ENCODE results near the gene CPLX4.

The CPLX4 gene, protein sequence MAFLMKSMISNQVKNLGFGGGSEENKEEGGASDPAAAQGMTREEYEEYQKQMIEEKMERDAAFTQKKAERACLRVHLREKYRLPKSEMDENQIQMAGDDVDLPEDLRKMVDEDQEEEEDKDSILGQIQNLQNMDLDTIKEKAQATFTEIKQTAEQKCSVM

DNA sequence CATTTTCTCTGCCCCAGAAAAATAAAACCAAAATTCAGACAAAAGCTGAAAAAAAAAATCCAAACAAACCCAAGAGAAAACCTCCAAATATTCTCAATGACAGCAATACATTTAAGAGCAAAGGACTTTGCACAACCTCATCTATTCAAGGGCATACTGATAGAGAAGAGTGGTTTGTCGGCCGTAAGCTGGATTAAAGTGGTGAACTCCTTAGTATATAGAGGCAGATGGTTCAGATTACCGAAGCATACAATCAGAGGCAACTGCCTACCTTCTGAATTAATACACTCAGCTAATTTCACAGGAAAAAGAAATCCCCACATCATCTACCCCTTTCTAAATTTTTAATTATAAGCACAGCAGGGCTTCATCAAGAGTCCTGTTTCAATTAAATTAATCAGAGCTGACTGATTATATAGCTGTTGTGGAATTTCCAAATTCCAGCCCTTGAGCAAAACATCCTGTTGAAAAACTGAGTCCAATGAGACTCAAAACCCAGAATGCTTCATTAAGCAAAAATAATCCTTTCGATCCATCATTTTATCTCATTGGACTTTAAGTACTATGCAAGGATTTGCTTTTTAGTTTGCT is at the start of gene CPLX4:
Gene CPLX4 (minus strand): TSS at position 190 of the 591 bp plus-strand sequence. CDS start 187 bp downstream, at position 3.
- Mint-ChIP-seq H3K4me1 (no peaks in the 10 kb centered on the region), H3K27ac (peak within 1 kb of the TSS in 1 of 2 donors; percentile 62), H3K27me3 (peaks cover 37% of the 10 kb centered on the region), H3K4me3 (no peak within 1 kb of the TSS), H3K9me3 (no peaks in the 10 kb centered on the region)
- ATAC-seq: no peak
- no peak for DNase-seq

DNA sequence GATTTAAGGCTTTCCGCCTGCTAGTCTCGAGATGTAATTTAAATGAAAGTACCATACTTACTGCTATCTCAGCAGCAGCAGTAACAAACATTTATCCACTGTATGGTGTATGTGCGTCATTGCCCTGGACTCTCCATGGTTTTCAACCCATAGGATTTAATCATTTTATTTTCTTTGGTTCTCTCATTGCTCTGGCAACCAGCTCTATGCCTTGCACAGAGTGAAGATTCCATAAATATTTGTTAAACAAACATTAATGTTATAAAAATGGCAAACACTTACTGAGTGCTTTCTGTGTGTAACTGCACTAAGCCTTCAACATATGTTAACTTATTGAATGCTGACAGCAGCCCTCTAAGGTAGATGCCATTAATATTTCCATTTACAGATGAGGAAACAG is 41.9 kb upstream of the CPLX4 start:
- H3K27ac Mint-ChIP-seq: no peak overlapping the region
- H3K27me3 Mint-ChIP-seq: no peaks in the 10 kb centered on the region
- DNase-seq (no peak), ATAC-seq (no peak)
- H3K4me3 Mint-ChIP-seq: no peak overlapping the region
- H3K9me3 Mint-ChIP-seq: no peaks in the 10 kb centered on the region
- H3K4me1 Mint-ChIP-seq: peaks cover 16% of the 10 kb centered on the region

DNA sequence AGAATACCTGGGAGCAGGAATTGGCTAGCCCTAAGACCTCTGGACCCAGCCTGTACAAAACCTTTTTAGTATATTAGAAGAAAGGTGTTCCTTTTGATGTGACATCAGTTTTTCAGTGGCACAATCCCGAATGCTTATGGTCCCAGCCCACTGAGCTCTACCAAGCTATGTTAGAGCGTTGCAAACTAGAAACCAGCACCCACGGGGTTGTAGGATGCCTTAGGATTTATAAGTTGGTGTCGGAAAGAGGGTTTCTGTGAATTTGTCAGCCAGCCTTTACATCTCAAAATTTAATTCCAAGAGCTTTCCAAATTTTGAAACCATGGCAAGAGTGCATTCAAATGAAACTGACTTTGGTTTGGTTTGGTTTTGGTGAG is 41.1 kb upstream of the CPLX4 start:
- H3K4me3 Mint-ChIP-seq: peak overlapping the region; percentile 84 to 94
- H3K4me1 Mint-ChIP-seq: peaks cover 16% of the 10 kb centered on the region
- ATAC-seq (peak; percentile 5), DNase-seq (no peak)
- no peaks in the 10 kb centered on the region for H3K27me3 Mint-ChIP-seq
- no peak overlapping the region for H3K27ac Mint-ChIP-seq
- H3K9me3 Mint-ChIP-seq: no peaks in the 10 kb centered on the region

DNA sequence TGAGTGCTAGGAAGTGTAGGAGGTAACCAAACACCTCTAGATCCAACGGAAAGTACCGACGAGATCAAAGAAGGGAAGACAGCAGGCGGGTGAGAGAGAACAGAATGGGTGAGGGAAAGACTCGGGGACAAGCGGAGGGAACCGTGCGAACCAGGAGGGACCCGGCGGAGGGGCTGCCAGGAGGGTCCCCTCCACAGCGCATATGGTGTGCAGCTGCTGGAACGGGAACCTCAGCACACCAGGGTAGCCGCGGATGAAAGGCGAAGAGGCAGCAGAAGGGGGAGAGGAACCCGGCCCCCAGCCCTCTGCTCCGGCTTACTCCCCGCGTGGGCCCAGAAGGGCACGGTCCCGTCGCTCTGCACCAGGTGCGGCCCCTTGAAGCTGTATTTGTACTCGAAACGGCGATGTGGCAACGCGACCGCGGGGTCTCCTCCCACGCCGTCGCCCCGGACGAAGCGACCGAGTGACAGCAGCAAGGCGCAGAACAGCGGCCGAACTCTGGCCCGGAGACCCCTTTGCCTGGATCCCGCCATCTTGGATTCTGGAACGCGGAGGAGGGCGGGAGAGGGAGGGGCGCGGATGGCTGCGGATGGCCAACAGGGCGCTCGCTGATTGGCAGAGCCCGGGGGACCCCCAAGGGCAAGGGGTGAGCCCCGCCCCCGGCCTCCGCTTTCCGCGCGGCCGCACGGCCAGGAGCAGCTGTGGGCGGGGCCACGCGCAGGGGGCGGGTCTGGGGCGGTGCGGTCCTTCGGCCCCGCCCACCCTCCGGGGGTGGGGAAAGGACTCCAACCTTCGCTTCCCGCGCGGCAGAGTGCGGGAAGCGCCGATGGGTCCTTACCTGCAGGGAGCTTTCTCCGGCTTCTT is 40.5 kb upstream of the CPLX4 start, which contains the start of gene LMAN1:
Gene LMAN1 (minus strand): TSS at position 554 of the 864 bp plus-strand sequence. CDS start 21 bp downstream, at position 533.
- H3K9me3 Mint-ChIP-seq: no peaks in the 10 kb centered on the region
- H3K27ac Mint-ChIP-seq: peak within 1 kb of the TSS; percentile 90 to 97
- DNase-seq (peak; percentile 94 to 95), ATAC-seq (peak; percentile 94)
- no peaks in the 10 kb centered on the region for H3K27me3 Mint-ChIP-seq
- H3K4me1 Mint-ChIP-seq: peaks cover 16% of the 10 kb centered on the region
- H3K4me3 Mint-ChIP-seq: peak within 1 kb of the TSS; percentile 84 to 94

DNA sequence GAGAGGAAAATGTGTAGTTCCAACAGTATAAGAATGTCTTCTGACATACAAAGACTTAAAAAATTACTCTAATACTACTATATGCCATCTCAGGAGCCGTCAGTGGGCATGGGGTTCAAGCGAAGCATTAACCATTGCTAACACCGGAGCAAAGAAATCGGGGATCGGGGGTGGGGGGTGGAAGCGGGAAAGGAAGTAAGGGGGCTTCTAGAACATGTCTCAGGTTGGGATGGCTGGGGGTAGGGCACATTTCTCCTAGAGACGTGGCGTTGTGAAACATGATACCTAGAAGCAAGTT is 39.9 kb upstream of the CPLX4 start:
- Mint-ChIP-seq H3K9me3 (no peaks in the 10 kb centered on the region), H3K27me3 (no peaks in the 10 kb centered on the region), H3K27ac (peak overlapping the region; percentile 90 to 97), H3K4me1 (peaks cover 17% of the 10 kb centered on the region), H3K4me3 (peak overlapping the region; percentile 84 to 94)
- DNase-seq: no peak
- no peak for ATAC-seq

DNA sequence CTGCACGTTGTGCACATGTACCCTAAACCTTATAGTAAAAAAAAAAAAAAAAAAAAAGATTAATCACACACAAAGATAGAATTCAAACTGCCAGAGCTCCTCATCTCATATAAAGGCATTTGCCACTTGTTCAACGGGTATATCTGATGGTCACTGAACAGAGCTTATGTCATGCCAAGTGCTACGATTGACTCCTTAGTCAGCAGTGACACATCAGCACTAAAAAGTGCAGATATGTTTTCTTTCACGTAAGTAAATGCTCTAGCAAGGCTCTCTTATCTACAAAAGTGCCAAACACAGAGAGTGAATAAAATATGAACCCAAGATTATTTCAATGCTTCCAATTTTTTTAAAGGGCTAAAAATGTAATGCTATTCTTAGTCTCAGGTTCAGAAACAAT is 39.5 kb upstream of the CPLX4 start:
- Mint-ChIP-seq H3K27me3 (no peaks in the 10 kb centered on the region), H3K4me3 (peak overlapping the region; percentile 84 to 94), H3K4me1 (peaks cover 21% of the 10 kb centered on the region), H3K27ac (peak overlapping the region; percentile 87 to 97), H3K9me3 (no peaks in the 10 kb centered on the region)
- no peak for ATAC-seq
- no peak for DNase-seq

DNA sequence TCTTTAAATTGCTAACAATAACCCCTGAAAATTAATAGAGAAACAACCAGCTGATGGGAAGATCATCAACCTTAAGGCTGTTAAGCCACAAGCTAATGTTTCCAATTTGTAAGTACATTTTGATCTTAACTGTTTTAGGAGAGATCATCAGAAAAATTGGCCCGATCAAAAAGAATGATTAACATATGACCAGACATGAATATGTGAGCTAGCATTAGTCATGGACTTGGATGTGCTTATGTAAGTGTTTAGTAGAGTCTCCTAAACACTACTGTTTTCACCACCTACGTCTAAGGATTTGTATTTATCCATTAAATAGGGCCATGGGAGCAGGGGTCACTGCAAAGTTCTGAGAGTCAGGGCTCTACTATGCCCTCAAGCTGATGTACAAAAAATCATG is 36.3 kb upstream of the CPLX4 start:
- no peak overlapping the region for H3K4me3 Mint-ChIP-seq
- DNase-seq (no peak), ATAC-seq (no peak)
- peaks cover 32% of the 10 kb centered on the region for H3K4me1 Mint-ChIP-seq
- peak overlapping the region in 1 of 2 donors; percentile 15 for H3K27ac Mint-ChIP-seq
- H3K27me3 Mint-ChIP-seq: no peaks in the 10 kb centered on the region
- H3K9me3 Mint-ChIP-seq: no peaks in the 10 kb centered on the region

DNA sequence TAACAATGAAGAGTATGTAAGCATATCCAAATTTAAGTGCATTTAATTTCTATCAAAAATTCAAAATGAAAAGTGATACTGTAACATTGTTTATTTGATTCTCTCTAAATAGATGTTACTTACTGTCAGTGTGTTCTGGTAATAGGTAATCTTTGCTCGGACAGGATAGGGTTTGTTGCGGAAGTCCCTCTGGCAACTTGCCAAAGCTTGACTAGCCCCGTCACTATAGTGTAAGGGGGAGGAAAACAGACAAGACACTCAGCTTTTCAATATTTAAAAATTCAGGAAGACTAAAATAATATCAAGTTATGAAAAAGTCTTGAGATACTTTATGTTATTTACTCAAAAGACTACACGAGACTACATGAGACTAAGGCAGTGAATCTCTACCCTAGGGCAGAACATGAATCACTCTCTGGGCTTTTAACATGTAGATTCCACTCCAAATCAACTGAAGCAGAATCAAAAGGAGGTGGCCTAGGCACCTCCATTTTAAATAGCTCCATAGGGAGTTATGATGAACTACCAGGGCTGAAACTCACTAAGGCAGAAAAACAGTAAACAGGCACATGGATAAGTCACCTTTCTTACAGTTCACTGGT is 34.7 kb upstream of the CPLX4 start:
- no peak for DNase-seq
- Mint-ChIP-seq H3K27ac (peak overlapping the region in 1 of 2 donors; percentile 30), H3K4me3 (no peak overlapping the region), H3K4me1 (peaks cover 32% of the 10 kb centered on the region), H3K9me3 (no peaks in the 10 kb centered on the region), H3K27me3 (no peaks in the 10 kb centered on the region)
- no peak for ATAC-seq

DNA sequence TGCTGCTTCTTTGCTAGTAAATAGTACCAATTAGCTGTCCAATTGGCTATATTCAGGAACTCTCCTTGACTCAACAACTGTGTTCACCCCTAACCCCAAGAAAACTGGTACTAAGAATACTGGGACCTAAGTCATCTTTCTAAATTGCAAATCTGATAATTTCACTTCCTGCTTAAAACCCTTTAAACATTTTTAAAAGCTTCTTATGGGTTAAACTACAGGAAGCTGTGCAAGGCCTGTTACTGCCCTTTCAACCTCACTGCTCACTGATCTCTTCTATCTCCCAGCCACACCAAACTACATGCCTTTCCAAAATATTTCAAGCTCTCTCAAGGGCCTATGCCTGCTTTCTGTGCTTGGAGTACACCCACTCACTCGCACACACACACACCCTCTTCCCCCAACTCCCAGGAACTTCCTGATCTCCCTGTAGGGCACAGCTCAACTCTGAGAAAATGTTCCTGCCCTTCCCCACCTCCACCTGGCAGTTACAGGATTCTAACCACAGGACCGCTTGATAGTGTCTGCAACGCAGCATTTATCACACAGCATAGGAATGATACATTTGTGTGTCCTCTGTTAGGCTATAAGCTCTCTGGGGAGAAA is 33.9 kb upstream of the CPLX4 start:
- ATAC-seq: peak; percentile 69

DNA sequence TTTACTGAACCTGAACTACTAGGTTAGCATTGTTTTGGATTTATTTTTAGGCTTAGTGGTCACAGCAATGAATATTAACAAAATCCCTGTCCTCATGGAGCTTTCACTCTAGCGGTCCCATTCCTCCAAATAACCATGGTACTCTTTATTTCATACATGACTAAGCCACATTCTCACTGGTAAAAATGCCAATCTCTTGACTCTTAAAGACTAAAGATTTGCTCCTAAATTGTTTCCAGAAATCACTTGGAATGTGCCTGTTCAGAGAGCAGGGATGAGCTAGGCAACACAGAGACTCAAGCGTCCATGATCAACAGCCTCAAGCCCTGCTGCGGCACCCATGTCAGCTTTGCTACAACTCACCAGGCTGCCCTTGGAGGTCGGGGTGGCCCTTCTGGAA is 27.1 kb upstream of the CPLX4 start:
- H3K4me1 Mint-ChIP-seq: peaks cover 47% of the 10 kb centered on the region
- DNase-seq (no peak), ATAC-seq (no peak)
- H3K27ac Mint-ChIP-seq: no peak overlapping the region
- H3K9me3 Mint-ChIP-seq: peaks cover 12 to 16% of the 10 kb centered on the region in 2 donors
- no peaks in the 10 kb centered on the region for H3K27me3 Mint-ChIP-seq
- H3K4me3 Mint-ChIP-seq: no peak overlapping the region

More for the DNA sequence above, 33.9 kb upstream of the CPLX4 start:
- H3K27ac Mint-ChIP-seq: peak overlapping the region; percentile 29 to 72
- no peaks in the 10 kb centered on the region for H3K9me3 Mint-ChIP-seq
- no peak for DNase-seq
- H3K4me1 Mint-ChIP-seq: peaks cover 31% of the 10 kb centered on the region
- H3K4me3 Mint-ChIP-seq: no peak overlapping the region
- H3K27me3 Mint-ChIP-seq: no peaks in the 10 kb centered on the region

DNA sequence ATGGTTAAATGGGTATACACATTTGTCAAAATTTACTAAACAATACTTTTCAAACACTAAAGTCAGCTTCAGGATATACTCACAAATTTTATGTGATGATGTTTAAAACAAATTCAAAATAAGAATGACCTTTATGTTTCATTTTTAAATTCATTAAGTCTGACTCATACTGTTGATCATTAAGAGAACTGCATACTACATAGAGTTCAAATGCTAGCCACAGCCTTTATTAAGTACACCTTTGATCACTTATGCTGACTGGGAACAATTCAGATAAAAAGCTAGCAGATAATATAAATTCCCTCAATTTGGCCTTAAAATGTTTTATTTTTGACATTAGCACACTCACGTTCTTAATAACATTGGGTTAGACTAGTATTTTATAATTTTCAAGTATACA is 26.5 kb upstream of the CPLX4 start:
- no peak for DNase-seq
- H3K4me3 Mint-ChIP-seq: no peak overlapping the region
- H3K4me1 Mint-ChIP-seq: peaks cover 53% of the 10 kb centered on the region
- no peaks in the 10 kb centered on the region for H3K27me3 Mint-ChIP-seq
- ATAC-seq: no peak
- peaks cover 12 to 16% of the 10 kb centered on the region in 2 donors for H3K9me3 Mint-ChIP-seq
- H3K27ac Mint-ChIP-seq: no peak overlapping the region

DNA sequence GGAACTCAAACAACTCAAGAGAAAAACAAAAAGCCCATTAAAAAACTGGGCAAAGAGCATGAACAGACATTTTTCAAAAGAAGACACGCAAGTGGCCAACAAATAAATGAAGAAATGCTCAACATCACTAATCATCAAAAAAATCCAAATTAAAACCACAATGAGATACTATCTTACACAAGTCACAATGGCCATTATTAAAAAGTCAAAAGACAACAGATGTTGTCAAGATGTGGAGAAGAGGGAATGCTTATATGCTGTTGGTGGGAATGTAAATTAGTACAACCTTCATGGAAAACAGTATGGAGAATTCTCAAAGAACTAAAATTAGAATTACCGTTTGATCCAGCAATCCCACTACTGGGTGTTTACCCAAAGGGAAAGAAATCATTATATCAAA is 25.5 kb upstream of the CPLX4 start:
- no peak for DNase-seq
- ATAC-seq: no peak
- Mint-ChIP-seq H3K9me3 (peaks cover 12 to 16% of the 10 kb centered on the region in 2 donors), H3K27ac (no peak overlapping the region), H3K4me3 (no peak overlapping the region), H3K4me1 (peaks cover 57% of the 10 kb centered on the region), H3K27me3 (no peaks in the 10 kb centered on the region)

DNA sequence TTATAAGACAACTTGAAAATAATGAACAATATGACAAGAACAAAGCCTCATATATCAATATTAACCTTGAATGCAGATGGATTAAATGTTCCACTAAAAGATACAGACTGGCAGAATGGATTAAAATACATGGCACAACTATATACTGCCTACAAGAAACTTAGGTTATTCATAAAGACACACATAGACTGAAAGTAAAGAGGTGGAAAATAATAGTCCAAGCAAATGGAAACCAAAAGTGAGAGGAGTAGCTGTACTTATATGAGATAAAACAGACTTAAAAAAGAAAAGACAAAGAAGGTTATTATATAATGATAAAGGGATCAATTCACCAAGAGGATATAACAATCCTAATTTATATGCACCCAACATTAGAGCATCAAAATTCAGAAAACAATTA is 22.4 kb upstream of the CPLX4 start:
- DNase-seq (no peak), ATAC-seq (peak; percentile 92)
- Mint-ChIP-seq H3K27ac (peak overlapping the region in 1 of 2 donors; percentile 93), H3K4me1 (peaks cover 57% of the 10 kb centered on the region), H3K4me3 (peak overlapping the region; percentile 67 to 69), H3K27me3 (no peaks in the 10 kb centered on the region), H3K9me3 (peaks cover 12 to 16% of the 10 kb centered on the region in 2 donors)

DNA sequence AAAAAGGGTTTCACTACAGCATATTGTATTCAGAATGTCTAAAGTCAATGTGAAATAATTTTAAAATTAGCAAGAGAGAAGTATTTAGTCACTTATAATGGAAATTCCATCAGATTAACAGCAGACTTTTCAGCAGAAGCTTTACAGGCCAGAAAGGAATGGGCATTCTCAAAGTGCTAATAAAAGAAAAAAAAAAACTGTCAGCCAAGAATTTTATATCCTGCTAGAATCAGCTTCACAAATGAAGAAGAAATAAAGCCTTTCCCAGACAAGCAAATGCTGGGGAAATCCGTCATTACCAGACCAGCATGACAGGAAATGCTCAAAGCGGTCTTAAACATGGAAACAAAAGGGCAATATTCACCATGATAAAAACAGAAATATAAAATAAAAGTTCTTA is 21.9 kb upstream of the CPLX4 start:
- Mint-ChIP-seq H3K27ac (peak overlapping the region; percentile 56 to 93), H3K9me3 (peaks cover 8 to 16% of the 10 kb centered on the region in 2 donors), H3K4me1 (peaks cover 57% of the 10 kb centered on the region), H3K4me3 (peak overlapping the region; percentile 67 to 69), H3K27me3 (no peaks in the 10 kb centered on the region)
- no peak for DNase-seq
- no peak for ATAC-seq

DNA sequence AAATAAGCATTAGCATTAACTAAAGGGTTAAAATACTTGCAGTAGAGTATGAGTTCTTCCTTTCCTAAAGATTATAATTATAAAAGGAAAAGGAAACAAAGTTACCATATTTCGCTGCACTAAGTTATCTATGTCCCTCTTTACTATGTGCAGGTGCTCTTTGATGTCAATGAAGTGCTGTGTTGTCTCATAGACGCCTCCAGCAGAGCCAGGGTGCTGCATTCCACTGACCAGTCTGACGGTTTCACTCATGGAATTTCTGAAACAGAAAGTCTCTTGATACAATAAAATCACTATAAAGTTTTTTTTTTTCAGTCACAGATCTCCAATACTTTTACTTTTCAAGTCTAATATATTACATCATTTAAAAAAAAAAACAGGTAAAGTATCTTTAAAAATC is 14.5 kb upstream of the CPLX4 start:
- Mint-ChIP-seq H3K4me1 (no peaks in the 10 kb centered on the region), H3K27me3 (no peaks in the 10 kb centered on the region), H3K9me3 (no peaks in the 10 kb centered on the region), H3K27ac (no peak overlapping the region), H3K4me3 (no peak overlapping the region)
- ATAC-seq (no peak), DNase-seq (no peak)

Data from stimulated activated naive CD8-positive, alpha-beta T cell treated with anti-CD3 and anti-CD28 coated beads, Interleukin-15, amount 100 ng/mL, for 72 hours (primary cell).